GM18498 (cell line): ENCODE data around the gene DDX23.

Experiments used
- ATAC-seq: cut with Tn5 transposase; IDR thresholded peaks from one replicate; pipeline ENCODE4 v1.9.1; 2021; ENCODE audit warnings: mild to moderate bottlenecking, moderate library complexity; ENCODE audit not compliant: unreplicated experiment

Gene DDX23

GRCh38 chr12:48824905-48825304 lies 27.1 kb downstream of the DDX23 start:
- ATAC-seq = no peak

GRCh38 chr12:48824112-48824511 lies 27.9 kb downstream of the DDX23 start:
- no peak for ATAC-seq

GRCh38 chr12:48823281-48823680 lies 28.7 kb downstream of the DDX23 start:
- ATAC-seq = no peak

GRCh38 chr12:48822711-48823110 lies 29.3 kb downstream of the DDX23 start:
- no peak for ATAC-seq

- ATAC-seq = no peak
Measured at GRCh38 chr12:48822139-48822538, 29.8 kb downstream of the DDX23 start.

- no peak for ATAC-seq
Measured at GRCh38 chr12:48819986-48820725, 31.8 kb downstream of the DDX23 start.

GRCh38 chr12:48818831-48819590 lies 33.0 kb downstream of the DDX23 start:
- no peak for ATAC-seq

- ATAC-seq = peak; percentile 40
Measured at GRCh38 chr12:48817873-48818830, 33.8 kb downstream of the DDX23 start, which contains the start of gene CACNB3. TSS of gene CACNB3 (plus strand) at chr12:48818496. CDS start at chr12:48818930, 434 bp downstream.

- ATAC-seq = no peak
Measured at GRCh38 chr12:48816143-48816854, 35.7 kb downstream of the DDX23 start.

- peak; percentile 30 for ATAC-seq
Measured at GRCh38 chr12:48815126-48816110, 36.5 kb downstream of the DDX23 start.

- ATAC-seq = peak; percentile 80
Measured at GRCh38 chr12:48814262-48815125, 37.5 kb downstream of the DDX23 start.

GRCh38 chr12:48813465-48814261 lies 38.3 kb downstream of the DDX23 start:
- ATAC-seq = no peak

GRCh38 chr12:48812389-48812788 lies 39.6 kb downstream of the DDX23 start:
- ATAC-seq = no peak

- ATAC-seq = no peak
Measured at GRCh38 chr12:48811437-48812090, 40.4 kb downstream of the DDX23 start.

- no peak for ATAC-seq
Measured at GRCh38 chr12:48810903-48811431, 41.0 kb downstream of the DDX23 start.

GRCh38 chr12:48807981-48808380 lies 44.0 kb downstream of the DDX23 start:
- no peak for ATAC-seq

- no peak for ATAC-seq
Measured at GRCh38 chr12:48803675-48804074, 48.3 kb downstream of the DDX23 start.
